K562 (cell line): ENCODE measurements around the gene OVCH2. TPM values are rescaled to one million over a fixed set of nuclear protein-coding genes. Genes with fewer than 3 reads are reported as not detected.

Experiments used
- ATAC-seq: fragments of 200-7000 bp; cut with Tn5 transposase; 3 replicates; pipeline ENCODE4 v1.9.1; 2020; ENCODE audit warnings: moderate library complexity
- BruUV-seq: library from RNA; stranded (reverse); fragments of 400-500 nt; replicated peaks from 2 replicates; lab custom pipeline; 2021; lab: Mats Ljungman, UMichigan
- CTCF ChIA-PET: fragments of 300-600 bp; formaldehyde crosslinking; extraction: SDS; loops from one replicate; lab custom pipeline; 2021; ENCODE audit warnings: low intra/inter-chr PET ratio; lab: Yijun Ruan, JAX
- POLR2A ChIA-PET: fragments of 300-600, 350-650 bp; sonication (Branson Sonifier 250); formaldehyde crosslinking; extraction: SDS; loops from one replicate; lab custom pipeline; 2021; ENCODE audit warnings: antibody characterized with exemption, inconsistent platforms; lab: Yijun Ruan, JAX
- DNase-seq, 4 experiments: peaks; one replicate each; pipeline versions ENCODE4 v3.0.0 to v3.0.0-alpha.2; 2011 to 2018; ENCODE audit warnings: low spot score in 3 of 4, mixed read lengths in 3 of 4; ENCODE audit errors: extremely low read depth in 1 of 4
- FAIRE-seq: peaks from 2 replicates; lab custom pipeline; 2011; peaks lifted over from hg19 to GRCh38; lab: Jason Lieb, UNC
- H2AFZ ChIP-seq: 2 replicates; pipeline ENCODE4 v1.6.0; 2011; ENCODE audit warnings: low read depth, low read length, control low read depth, inconsistent platforms
- H3K27ac ChIP-seq: fragments of 200-600 bp; 3 replicates; pipeline ENCODE4 v1.8.0; 2011; ENCODE audit warnings: low read depth, mild to moderate bottlenecking, control low read depth, inconsistent platforms, low read length, moderate library complexity, mixed read lengths; ENCODE audit errors: extremely low read depth
- H3K27me3 ChIP-seq, 2 experiments: fragments of 300-600 bp in 1 of 2; 2 replicates in 1 of 2; 3 replicates in 1 of 2; pipeline versions ENCODE4 v1.6.0 to v1.8.0; 2011; ENCODE audit warnings: inconsistent platforms in 2 of 2, low read length in 2 of 2, mild to moderate bottlenecking in 1 of 2, mixed read lengths in 1 of 2, moderate library complexity in 1 of 2; ENCODE audit not compliant: control insufficient read depth in 2 of 2, insufficient read depth in 2 of 2
- H3K36me3 ChIP-seq: fragments of 300-600 bp; 3 replicates; pipeline ENCODE4 v1.8.0; 2011; ENCODE audit warnings: mild to moderate bottlenecking, low read length, inconsistent platforms; ENCODE audit not compliant: control insufficient read depth, insufficient read depth
- H3K4me1 ChIP-seq, 2 experiments: fragments of 200-600 bp in 1 of 2; replicated peaks in 1 of 2; 2 replicates in 1 of 2; 3 replicates in 1 of 2; pipeline versions ENCODE4 v1.5.1 to v1.8.0; 2011; ENCODE audit warnings: inconsistent platforms in 2 of 2, low read length in 2 of 2, mild to moderate bottlenecking in 1 of 2, mixed read lengths in 1 of 2, moderate library complexity in 1 of 2; ENCODE audit not compliant: control insufficient read depth in 2 of 2, insufficient read depth in 2 of 2
- H3K4me2 ChIP-seq: 2 replicates; pipeline ENCODE4 v1.6.1; 2011; ENCODE audit warnings: low read length, control low read depth, inconsistent platforms, mixed read lengths; ENCODE audit not compliant: insufficient read depth
- H3K4me3 ChIP-seq: fragments of 200-600 bp; sonication (generic), shearing (Covaris generic); 2 replicates; pipeline ENCODE4 v1.5.1; 2016; ENCODE audit warnings: control low read depth, inconsistent platforms
- H3K79me2 ChIP-seq: fragments of 200-600 bp; 3 replicates; pipeline ENCODE4 v1.8.0; 2011; ENCODE audit warnings: low read length, inconsistent platforms; ENCODE audit not compliant: control insufficient read depth, insufficient read depth
- H3K9ac ChIP-seq, 2 experiments: 2 replicates each; pipeline versions ENCODE4 v1.6.0 to v1.6.1; 2011; ENCODE audit warnings: low read depth in 2 of 2, low read length in 2 of 2, control low read depth in 1 of 2, inconsistent platforms in 1 of 2, mild to moderate bottlenecking in 1 of 2, mixed read lengths in 1 of 2; ENCODE audit not compliant: insufficient read depth in 1 of 2
- H3K9me1 ChIP-seq: one replicate; pipeline ENCODE4 v1.6.0; 2011; ENCODE audit warnings: inconsistent platforms, mild to moderate bottlenecking, low read length, moderate library complexity; ENCODE audit not compliant: control insufficient read depth, insufficient read depth
- H3K9me3 ChIP-seq: replicated peaks from 2 replicates; pipeline ENCODE4 v1.5.1; 2011; ENCODE audit warnings: low read depth, low read length, inconsistent platforms; ENCODE audit not compliant: control insufficient read depth, insufficient read depth
- H4K20me1 ChIP-seq: replicated peaks from 2 replicates; pipeline ENCODE4 v1.6.1; 2011; ENCODE audit warnings: low read length, inconsistent platforms, mixed read lengths; ENCODE audit not compliant: control insufficient read depth, insufficient read depth
- E2F5 ChIP-seq: sonication (generic); formaldehyde crosslinking; IDR thresholded peaks from 2 replicates; pipeline ENCODE4 v1.8.0; 2022; ENCODE audit warnings: mild to moderate bottlenecking, missing genetic modification reagents
- GATAD2A ChIP-seq: fragments of 450-650 bp; IDR thresholded peaks from 2 replicates; pipeline ENCODE4 v1.6.1; 2017
- MLLT1 ChIP-seq, 2 experiments: fragments of 450-650 bp; IDR thresholded peaks; 2 replicates each; pipeline ENCODE4 v1.6.1; 2016
- NCOA1 ChIP-seq: fragments of 450-650 bp; IDR thresholded peaks from 2 replicates; pipeline ENCODE4 v1.6.1; 2016; ENCODE audit warnings: low read depth
- PYGO2 ChIP-seq: fragments of 450-650 bp; IDR thresholded peaks from 2 replicates; pipeline ENCODE4 v1.6.1; 2016; ENCODE audit warnings: mild to moderate bottlenecking, missing genetic modification characterization, moderate library complexity, missing compliant biosample characterization
- SMC3 ChIP-seq: conservative IDR thresholded peaks from 2 replicates; pipeline ENCODE4 v1.6.1; 2011; ENCODE audit warnings: low read depth, low read length, improper control_type of control experiment; ENCODE audit not compliant: insufficient read depth
- USF1 ChIP-seq: sonication (generic); formaldehyde crosslinking; IDR thresholded peaks from 2 replicates; pipeline ENCODE4 v1.9.0; 2022; ENCODE audit warnings: mild to moderate bottlenecking, missing genetic modification reagents
- ZNF133 ChIP-seq: fragments of 250-450 bp; sonication (Bioruptor Pico); IDR thresholded peaks from 2 replicates; pipeline ENCODE4 v1.4.0; 2020; ENCODE audit warnings: mild to moderate bottlenecking
- ZNF407 ChIP-seq: fragments of 450-650 bp; IDR thresholded peaks from 2 replicates; pipeline ENCODE4 v1.6.1; 2016; ENCODE audit warnings: low read depth
- WGBS: fragments of 100-300 bp; shearing (Covaris generic); methylation state at CpG from one replicate; pipeline ENCODE4 v1.1.6; 2016; ENCODE audit warnings: low coverage, mixed read lengths; ENCODE audit not compliant: insufficient coverage; ENCODE audit errors: missing lambda C conversion rate; 5-methylcytosine and 5-hydroxymethylcytosine counted together
- in situ Hi-C: fragments of 300-500 bp; cut with MboI; formaldehyde crosslinking; loops from 4 replicates; pipeline ENCODE4 v1.15.0; 2018; ENCODE audit warnings: inconsistent platforms, mixed read lengths
- intact Hi-C: fragments of 100-400 bp; cut with micrococcal nuclease; formaldehyde crosslinking; loops from 2 replicates; pipeline ENCODE4 v1.14.2; 2022
- polyA plus RNA-seq, 8 experiments: library from polyadenylated mRNA; depleted of rRNA in 4 of 8; stranded (reverse) in 5 of 8; unstranded in 3 of 8; fragments of >200 nt; fragmentation: Nextera tagmentation in 2 of 8; fragmentation: Illumina TruSeq in 1 of 8; extraction: Ambion mirVana in 2 of 8; extraction: Trizol in 1 of 8; gene quantifications; 2 replicates each; pipeline versions ENCODE4 v1.2.1 to v1.2.3, GENCODE V29; 2011 to 2014; ENCODE audit warnings: inconsistent platforms in 1 of 8, missing spikeins in 1 of 8
- total RNA-seq, 7 experiments: library from RNA; depleted of rRNA in 6 of 7; stranded (reverse); fragments of >200 nt in 6 of 7; fragmentation: Illumina TruSeq in 2 of 7; extraction: Trizol in 2 of 7; gene quantifications; 2 replicates each; pipeline versions ENCODE4 v1.2.1 to v1.2.3, GENCODE V29; 2011 to 2021; ENCODE audit warnings: low replicate concordance in 1 of 7

OVCH2 gene
- total and polyA plus RNA-seq, 9 of the 15 experiments (the other 6 are each of a cell fraction or from before 2014, with no cell fraction given), result not detected

GRCh38 chr11:7643314-7643713 lies 63.0 kb downstream of the OVCH2 start (continued):
- TF ChIP-seq E2F5, result no peak
- TF ChIP-seq USF1 (CRISPR knock-in tag), result no peak

- no peak overlapping the region for H3K4me2 ChIP-seq
- no peak for FAIRE-seq
- TF ChIP-seq NCOA1, result no peak
- no peak for TF ChIP-seq MLLT1 (IDR thresholded peaks at IDR 0.05)
- no peak for TF ChIP-seq SMC3
- TF ChIP-seq ZNF407, result no peak
- TF ChIP-seq GATAD2A, result no peak
- TF ChIP-seq PYGO2, result no peak
- no peak for TF ChIP-seq ZNF133 (CRISPR knock-in tag)
Observed at GRCh38 chr11:7642747-7643146, 63.5 kb downstream of the OVCH2 start.

More at GRCh38 chr11:7642747-7643146, 63.5 kb downstream of the OVCH2 start:
- H3K79me2 ChIP-seq, result no peaks in the 10 kb centered on the region
- H2AFZ ChIP-seq, result no peak overlapping the region
- no peak overlapping the region for H3K4me3 ChIP-seq
- H3K36me3 ChIP-seq, result no peaks in the 10 kb centered on the region
- peaks cover 0 to 37% of the 10 kb centered on the region in 2 experiments; a peak in 3 of 5 replicates for H3K27me3 ChIP-seq
- no TSS peak for BruUV-seq
- H3K27ac ChIP-seq, result no peak overlapping the region
- in situ Hi-C loops (no loop called here), intact Hi-C loops (no loop called here)
- no peaks in the 10 kb centered on the region for H3K9me3 ChIP-seq
- 11% methylated on average over 4 of the region's 4 CpGs for WGBS
- CTCF ChIA-PET, result no interaction called here
- no peak overlapping the region for H3K9ac ChIP-seq
- POLR2A ChIA-PET, result interaction anchor here (0.8 to 1.0 kb wide), 2 partner anchors 18 to 71 kb away, joined by 3 read pairs; no protein-coding TSS in a partner anchor
- H3K4me1 ChIP-seq, result no peaks in the 10 kb centered on the region; a peak in 1 of 5 replicates
- no peaks in the 10 kb centered on the region for H4K20me1 ChIP-seq
- ATAC-seq (no peak), DNase-seq (no peak)
- H3K9me1 ChIP-seq, result no peaks in the 10 kb centered on the region
